ENCODE results near the gene MAGEA8.
"Not testable (repeated sequence)": the region's sequence is repeated elsewhere in the genome, so short reads cannot be mapped to it uniquely, and the experiment has no call there.

Gene MAGEA8

GRCh38 chrX:149903889-149904748 lies 23.1 kb downstream of the MAGEA8 start:
- in situ Hi-C loops (cut with MboI; ENCODE audit: low sequenced_read_pairs), result no loop called here

- in situ Hi-C loops (cut with MboI; ENCODE audit: low sequenced_read_pairs), result no loop called here
These were observed 27.3 kb downstream of the MAGEA8 start for GRCh38 chrX:149908308-149908707.

GRCh38 chrX:149908727-149909126 lies 27.7 kb downstream of the MAGEA8 start:
- in situ Hi-C loops (cut with MboI; ENCODE audit: low sequenced_read_pairs), result no loop called here

- in situ Hi-C loops (cut with MboI; ENCODE audit: low sequenced_read_pairs), result no loop called here
These were observed 28.6 kb downstream of the MAGEA8 start for GRCh38 chrX:149909324-149910177.

GRCh38 chrX:149910178-149910695 lies 29.3 kb downstream of the MAGEA8 start:
- in situ Hi-C loops (cut with MboI; ENCODE audit: low sequenced_read_pairs), result no loop called here

GRCh38 chrX:149916745-149917392 lies 35.9 kb downstream of the MAGEA8 start:
- in situ Hi-C loops (cut with MboI; ENCODE audit: low sequenced_read_pairs), result no loop called here

GRCh38 chrX:149923836-149924235 lies 42.9 kb downstream of the MAGEA8 start:
- in situ Hi-C loops (cut with MboI; ENCODE audit: low sequenced_read_pairs), result not testable (repeated sequence)

- in situ Hi-C loops (cut with MboI; ENCODE audit: low sequenced_read_pairs), result not testable (repeated sequence)
These were observed 43.5 kb downstream of the MAGEA8 start for GRCh38 chrX:149924434-149924833.

GRCh38 chrX:149927245-149927963 lies 46.4 kb downstream of the MAGEA8 start:
- in situ Hi-C loops (cut with MboI; ENCODE audit: low sequenced_read_pairs), result not testable (repeated sequence)

- in situ Hi-C loops (cut with MboI; ENCODE audit: low sequenced_read_pairs), result not testable (repeated sequence)
These were observed 46.9 kb downstream of the MAGEA8 start for GRCh38 chrX:149927964-149928258.

GRCh38 chrX:149928635-149929034 lies 47.7 kb downstream of the MAGEA8 start:
- in situ Hi-C loops (cut with MboI; ENCODE audit: low sequenced_read_pairs), result not testable (repeated sequence)

GRCh38 chrX:149929400-149929799 lies 48.4 kb downstream of the MAGEA8 start, which contains the start of gene HSFX4:
Gene HSFX4 (plus strand): TSS chrX:149929573. CDS start chrX:149929645, 72 bp downstream.
- in situ Hi-C loops (cut with MboI; ENCODE audit: low sequenced_read_pairs), result not testable (repeated sequence)

- in situ Hi-C loops (cut with MboI; ENCODE audit: low sequenced_read_pairs), result not testable (repeated sequence)
These were observed 50.4 kb downstream of the MAGEA8 start for GRCh38 chrX:149931355-149931754.

GRCh38 chrX:149932150-149932549 lies 51.2 kb downstream of the MAGEA8 start:
- in situ Hi-C loops (cut with MboI; ENCODE audit: low sequenced_read_pairs), result not testable (repeated sequence)

GRCh38 chrX:149932970-149933369 lies 52.0 kb downstream of the MAGEA8 start:
- in situ Hi-C loops (cut with MboI; ENCODE audit: low sequenced_read_pairs), result not testable (repeated sequence)

GRCh38 chrX:149933547-149933946 lies 52.6 kb downstream of the MAGEA8 start:
- in situ Hi-C loops (cut with MboI; ENCODE audit: low sequenced_read_pairs), result not testable (repeated sequence)

Data from HL-60/S4 (cell line).